ENCODE measurements around the gene GPRC5B.

GRCh38 chr16:19853132-19853741, 31.4 kb downstream of the GPRC5B start:
- no peak for TF ChIP-seq CTCF (IDR thresholded peaks at IDR 0.05)
- no peak for TF ChIP-seq POLR2A (IDR thresholded peaks at IDR 0.05)
